Skeletal muscle tissue (tissue), 4 donors: Measurements from ENCODE around the gene HAGH. TPM values are rescaled to one million over a fixed set of nuclear protein-coding genes. Genes with fewer than 3 reads are reported as not detected.
"Not testable (repeated sequence)": the region's sequence is repeated elsewhere in the genome, so short reads cannot be mapped to it uniquely, and the experiment has no call there.

Experiments used
- H3K27ac ChIP-seq: one replicate; pipeline ENCODE4 v1.7.0; 2013; ENCODE audit warnings: mild to moderate bottlenecking, low read depth, low read length, inconsistent platforms
- H3K27me3 ChIP-seq, 3 donors: one replicate each; pipeline ENCODE4 v1.7.0; 2013; ENCODE audit warnings: low read length in 3 of 3; ENCODE audit not compliant: control insufficient read depth in 3 of 3, insufficient read depth in 3 of 3
- H3K36me3 ChIP-seq, 3 donors: one replicate each; pipeline ENCODE4 v1.7.0; 2013; ENCODE audit warnings: low read length in 3 of 3; ENCODE audit not compliant: control insufficient read depth in 3 of 3, insufficient read depth in 3 of 3
- H3K4me1 ChIP-seq, 3 donors: one replicate each; pipeline ENCODE4 v1.7.0; 2013; ENCODE audit warnings: low read length in 3 of 3, mild to moderate bottlenecking in 3 of 3; ENCODE audit not compliant: control insufficient read depth in 3 of 3, insufficient read depth in 3 of 3
- H3K4me3 ChIP-seq, 3 donors: one replicate each; pipeline ENCODE4 v1.7.0; 2013; ENCODE audit warnings: low read length in 3 of 3
- H3K9ac ChIP-seq, 3 donors: one replicate each; pipeline ENCODE4 v1.7.0; 2013; ENCODE audit warnings: low read length in 3 of 3, mild to moderate bottlenecking in 3 of 3, moderate library complexity in 2 of 3, low read depth in 1 of 3
- H3K9me3 ChIP-seq, 3 donors: one replicate each; pipeline ENCODE4 v1.7.0; 2013; ENCODE audit warnings: low read length in 3 of 3; ENCODE audit not compliant: control insufficient read depth in 3 of 3
- total RNA-seq: library from RNA; depleted of rRNA; stranded (reverse); fragments of >200 nt; gene quantifications from one replicate; pipeline ENCODE4 v1.2.3, GENCODE V29; 2014
- donor health status: Osteomylitis.

HAGH gene
- total RNA-seq, 1 donor from 2014 or later = 42.3 TPM

GRCh38 chr16:1815461-1815860 lies 11.2 kb downstream of the HAGH start:
- Histone ChIP-seq H3K4me1 (no peaks in the 10 kb centered on the region), H3K27ac (no peak overlapping the region), H3K9me3 (no peaks in the 10 kb centered on the region), H3K9ac (no peak overlapping the region), H3K4me3 (no peak overlapping the region), H3K36me3 (peaks cover 28 to 40% (median 38%) of the 10 kb centered on the region in 3 donors), H3K27me3 (no peaks in the 10 kb centered on the region)

GRCh38 chr16:1812732-1813163 lies 13.9 kb downstream of the HAGH start:
- Histone ChIP-seq H3K9me3 (no peaks in the 10 kb centered on the region), H3K9ac (no peak overlapping the region), H3K4me1 (no peaks in the 10 kb centered on the region), H3K4me3 (no peak overlapping the region), H3K27ac (no peak overlapping the region), H3K27me3 (no peaks in the 10 kb centered on the region), H3K36me3 (peaks cover 39 to 47% (median 44%) of the 10 kb centered on the region in 3 donors)

GRCh38 chr16:1810536-1810935 lies 16.1 kb downstream of the HAGH start:
- H3K27ac ChIP-seq = no peak overlapping the region
- H3K4me3 ChIP-seq = no peak overlapping the region
- no peaks in the 10 kb centered on the region for H3K4me1 ChIP-seq
- H3K36me3 ChIP-seq = peaks cover 35 to 38% (median 35%) of the 10 kb centered on the region in 3 donors
- no peak overlapping the region for H3K9ac ChIP-seq
- no peaks in the 10 kb centered on the region for H3K9me3 ChIP-seq
- no peaks in the 10 kb centered on the region for H3K27me3 ChIP-seq

GRCh38 chr16:1810106-1810505 lies 16.5 kb downstream of the HAGH start:
- peaks cover 34 to 36% (median 36%) of the 10 kb centered on the region in 3 donors for H3K36me3 ChIP-seq
- H3K4me3 ChIP-seq = no peak overlapping the region
- no peaks in the 10 kb centered on the region for H3K4me1 ChIP-seq
- no peak overlapping the region for H3K27ac ChIP-seq
- H3K9ac ChIP-seq = no peak overlapping the region
- no peaks in the 10 kb centered on the region for H3K27me3 ChIP-seq
- no peaks in the 10 kb centered on the region for H3K9me3 ChIP-seq

- Histone ChIP-seq H3K4me1 (no peaks in the 10 kb centered on the region), H3K9me3 (no peaks in the 10 kb centered on the region), H3K27me3 (no peaks in the 10 kb centered on the region), H3K36me3 (peaks cover 32 to 36% (median 33%) of the 10 kb centered on the region in 3 donors), H3K27ac (no peak overlapping the region), H3K4me3 (no peak overlapping the region), H3K9ac (no peak overlapping the region)
These were observed 17.3 kb downstream of the HAGH start for GRCh38 chr16:1809281-1809801.

GRCh38 chr16:1808691-1809090 lies 17.9 kb downstream of the HAGH start:
- Histone ChIP-seq H3K4me3 (no peak overlapping the region), H3K36me3 (peaks cover 33% of the 10 kb centered on the region in 3 donors), H3K4me1 (no peaks in the 10 kb centered on the region), H3K9ac (no peak overlapping the region), H3K9me3 (no peaks in the 10 kb centered on the region), H3K27me3 (no peaks in the 10 kb centered on the region), H3K27ac (no peak overlapping the region)

GRCh38 chr16:1807626-1808025 lies 19.0 kb downstream of the HAGH start:
- H3K27me3 ChIP-seq = no peaks in the 10 kb centered on the region
- H3K4me1 ChIP-seq = no peaks in the 10 kb centered on the region
- H3K36me3 ChIP-seq = peaks cover 29 to 33% (median 30%) of the 10 kb centered on the region in 3 donors
- H3K27ac ChIP-seq = no peak overlapping the region
- no peak overlapping the region for H3K9ac ChIP-seq
- H3K9me3 ChIP-seq = no peaks in the 10 kb centered on the region
- H3K4me3 ChIP-seq = no peak overlapping the region

- no peaks in the 10 kb centered on the region for H3K4me1 ChIP-seq
- no peak overlapping the region for H3K27ac ChIP-seq
- H3K27me3 ChIP-seq = no peaks in the 10 kb centered on the region
- no peaks in the 10 kb centered on the region for H3K9me3 ChIP-seq
- H3K9ac ChIP-seq = no peak overlapping the region
- H3K4me3 ChIP-seq = no peak overlapping the region
- peaks cover 3 to 6% (median 4%) of the 10 kb centered on the region in 3 donors for H3K36me3 ChIP-seq
These were observed 25.9 kb downstream of the HAGH start for GRCh38 chr16:1800701-1801100.

- not testable (repeated sequence) for H3K9me3 ChIP-seq, H3K4me1 ChIP-seq, H3K36me3 ChIP-seq, H3K27me3 ChIP-seq, H3K27ac ChIP-seq, H3K9ac ChIP-seq, H3K4me3 ChIP-seq
These were observed 27.4 kb downstream of the HAGH start for GRCh38 chr16:1799263-1799662.

GRCh38 chr16:1794908-1795666 lies 31.5 kb downstream of the HAGH start:
- Histone ChIP-seq H3K9me3 (no peaks in the 10 kb centered on the region), H3K9ac (no peak overlapping the region), H3K27me3 (no peaks in the 10 kb centered on the region), H3K4me3 (no peak overlapping the region), H3K36me3 (peaks cover 0 to 9% (median 2%) of the 10 kb centered on the region in 3 donors), H3K4me1 (no peaks in the 10 kb centered on the region), H3K27ac (no peak overlapping the region)
